CD4-positive, alpha-beta T cell (primary cell): ENCODE measurements around the gene TM4SF4. TPM values are rescaled to one million over a fixed set of nuclear protein-coding genes. Genes with fewer than 3 reads are reported as not detected.

Experiments
- ATAC-seq: fragments of 200-7000 bp; cut with Tn5 transposase; one replicate; pipeline ENCODE4 v1.10.0; 2022; ENCODE audit warnings: mild to moderate bottlenecking; ENCODE audit not compliant: poor library complexity
- CTCF ChIA-PET: fragments of 350-600 bp; sonication (Branson Sonifier 250); formaldehyde crosslinking; loops from one replicate; lab custom pipeline; 2021; ENCODE audit warnings: antibody characterized with exemption, inconsistent platforms; lab: Charles Lee
- POLR2A ChIA-PET: fragments of 350-600 bp; sonication (Branson Sonifier 250); formaldehyde crosslinking; loops from one replicate; lab custom pipeline; 2021; ENCODE audit warnings: antibody characterized with exemption, inconsistent platforms; lab: Charles Lee
- DNase-seq, 14 experiments: peaks; one replicate each; pipeline ENCODE4 v3.0.0-alpha.2; 2013 to 2020; ENCODE audit warnings: mixed read lengths in 2 of 14
- H3K27ac ChIP-seq, 2 donors: one replicate each; pipeline versions ENCODE4 v1.5.1 to v1.7.0; 2013; ENCODE audit warnings: low read length in 2 of 2, low read depth in 1 of 2, mild to moderate bottlenecking in 1 of 2
- H3K27me3 ChIP-seq, 2 experiments: 1 replicate in 1 of 2; 2 replicates in 1 of 2; pipeline versions ENCODE4 v1.6.1 to v1.7.0; 2013; ENCODE audit warnings: low read length in 2 of 2, control low read depth in 1 of 2, mild to moderate bottlenecking in 1 of 2, moderate library complexity in 1 of 2; ENCODE audit not compliant: insufficient read depth in 2 of 2, control insufficient read depth in 1 of 2
- H3K36me3 ChIP-seq: one replicate; pipeline ENCODE4 v1.6.1; 2013; ENCODE audit warnings: low read length, control low read depth; ENCODE audit not compliant: insufficient read depth
- H3K4me1 ChIP-seq: one replicate; pipeline ENCODE4 v1.6.1; 2013; ENCODE audit warnings: low read length, control low read depth; ENCODE audit not compliant: insufficient read depth
- H3K4me3 ChIP-seq: one replicate; pipeline ENCODE4 v1.5.1; 2013; ENCODE audit warnings: mild to moderate bottlenecking, low read length, moderate library complexity
- H3K9me3 ChIP-seq, 2 experiments: 1 replicate in 1 of 2; 2 replicates in 1 of 2; pipeline versions ENCODE4 v1.6.1 to v1.7.0; 2013; ENCODE audit warnings: low read length in 2 of 2, mild to moderate bottlenecking in 2 of 2, control low read depth in 1 of 2, moderate library complexity in 1 of 2; ENCODE audit not compliant: control insufficient read depth in 1 of 2, insufficient read depth in 1 of 2
- H3K27ac Mint-ChIP-seq: one replicate; pipeline ENCODE4 v1.8.0; 2020; ENCODE audit warnings: mixed read lengths
- H3K27me3 Mint-ChIP-seq: one replicate; pipeline ENCODE4 v1.8.0; 2021; ENCODE audit warnings: mixed read lengths
- H3K36me3 Mint-ChIP-seq: one replicate; pipeline ENCODE4 v1.8.0; 2021; ENCODE audit warnings: low read depth, mixed read lengths
- H3K4me1 Mint-ChIP-seq: one replicate; pipeline ENCODE4 v1.8.0; 2021; ENCODE audit warnings: low read depth, mixed read lengths
- H3K4me3 Mint-ChIP-seq: one replicate; pipeline ENCODE4 v1.8.0; 2020; ENCODE audit warnings: mild to moderate bottlenecking, mixed read lengths
- H3K9me3 Mint-ChIP-seq: one replicate; pipeline ENCODE4 v1.8.0; 2020; ENCODE audit warnings: mixed read lengths
- CTCF ChIP-seq: fragments of 200-600 bp; IDR thresholded peaks from one replicate; pipeline ENCODE4 v1.8.0; 2022; ENCODE audit warnings: antibody characterized with exemption, mild to moderate bottlenecking
- intact Hi-C, 2 experiments: fragments of 100-400 bp; cut with DNase I in 1 of 2; cut with micrococcal nuclease in 1 of 2; formaldehyde crosslinking; loops; one replicate each; pipeline versions ENCODE4 v1.15.1 to v1.9.0; 2023 to 2025; cut with DNase I, micrococcal nuclease
- total RNA-seq, 174 experiments: library from RNA in 2 of 174; stranded (reverse) in 2 of 174; gene quantifications; one replicate each; pipeline ENCODE4 v1.2.3 and lab custom pipeline; 2021 to 2026

TM4SF4 gene
- total RNA-seq, 2 experiments from 2014 or later: not detected

- H3K9me3 Mint-ChIP-seq: no peaks in the 10 kb centered on the region
- no peak overlapping the region for H3K4me3 Mint-ChIP-seq
- ATAC-seq (no peak), DNase-seq (no peak)
- Histone ChIP-seq H3K9me3 (no peaks in the 10 kb centered on the region), H3K4me1 (no peaks in the 10 kb centered on the region), H3K27me3 (peaks cover 4 to 5% of the 10 kb centered on the region in 2 experiments), H3K36me3 (no peaks in the 10 kb centered on the region), H3K27ac (no peak overlapping the region), H3K4me3 (no peak overlapping the region)
- H3K4me1 Mint-ChIP-seq: no peaks in the 10 kb centered on the region
- ChIA-PET POLR2A (no interaction called here), CTCF (no interaction called here)
- no peak overlapping the region for H3K27ac Mint-ChIP-seq
- TF ChIP-seq CTCF: no peak
- H3K27me3 Mint-ChIP-seq: peaks cover 36% of the 10 kb centered on the region
- intact Hi-C loops: no loop called here
- no peaks in the 10 kb centered on the region for H3K36me3 Mint-ChIP-seq
These were observed 19.0 kb downstream of the TM4SF4 start for GRCh38 chr3:149493315-149494021.

- H3K9me3 ChIP-seq: no peaks in the 10 kb centered on the region
- H3K27ac ChIP-seq: no peak overlapping the region
- peaks cover 4 to 5% of the 10 kb centered on the region in 2 experiments for H3K27me3 ChIP-seq
- H3K27ac Mint-ChIP-seq: no peak overlapping the region
- no peak overlapping the region for H3K4me3 ChIP-seq
- DNase-seq: peak in 4 of 14 experiments; percentile 2 to 51 (median 35)
- TF ChIP-seq CTCF: no peak
- H3K27me3 Mint-ChIP-seq: peaks cover 36% of the 10 kb centered on the region
- no peaks in the 10 kb centered on the region for H3K9me3 Mint-ChIP-seq
- ChIA-PET POLR2A (no interaction called here), CTCF (no interaction called here)
- no peaks in the 10 kb centered on the region for H3K36me3 ChIP-seq
- H3K4me1 ChIP-seq: no peaks in the 10 kb centered on the region
- no peak overlapping the region for H3K4me3 Mint-ChIP-seq
- intact Hi-C loops: no loop called here
- no peak for ATAC-seq
- H3K4me1 Mint-ChIP-seq: no peaks in the 10 kb centered on the region
- H3K36me3 Mint-ChIP-seq: no peaks in the 10 kb centered on the region
These were observed 19.7 kb downstream of the TM4SF4 start for GRCh38 chr3:149494022-149494758.

DNA sequence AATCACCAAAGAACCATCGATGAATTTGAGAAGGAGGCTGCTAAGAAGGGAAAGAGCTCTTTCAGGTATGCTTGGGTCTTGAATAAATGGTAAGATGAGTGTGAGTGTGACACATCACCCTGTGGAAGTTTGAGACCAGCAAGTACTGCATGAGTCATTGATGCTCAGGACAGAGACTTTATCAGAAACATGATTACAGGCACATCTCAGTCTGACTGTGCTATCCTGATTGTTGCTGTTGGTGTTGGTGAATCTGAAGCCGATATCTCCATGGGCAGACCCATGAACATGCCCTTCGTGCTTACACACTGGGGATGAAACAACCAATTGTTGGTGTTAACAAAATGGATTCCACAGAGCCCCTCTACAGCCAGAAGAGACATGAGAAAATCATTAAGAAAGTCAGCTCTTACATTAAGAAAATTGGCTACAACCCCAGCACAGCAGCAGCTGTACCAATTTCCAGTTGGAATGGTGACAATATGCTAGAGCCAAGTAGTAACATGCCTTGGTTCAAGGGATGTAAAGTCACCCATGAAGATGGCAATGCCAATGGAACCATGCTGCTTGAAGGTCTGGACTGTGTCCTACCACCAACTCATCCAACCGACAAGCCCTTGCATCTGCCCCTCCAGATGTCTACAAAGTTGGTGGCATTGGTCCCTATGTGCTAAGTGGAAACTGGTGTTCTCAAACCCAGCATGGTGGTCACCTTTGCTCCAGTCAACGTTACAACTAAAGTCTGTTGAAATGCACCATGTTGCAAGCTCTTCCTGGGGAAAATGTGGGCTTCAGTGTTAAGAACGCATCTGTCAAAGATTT lies 20.5 kb downstream of the TM4SF4 start:
- no peak for ATAC-seq
- H3K27ac Mint-ChIP-seq: no peak overlapping the region

More for the DNA sequence above, 20.5 kb downstream of the TM4SF4 start:
- Histone ChIP-seq H3K27ac (no peak overlapping the region), H3K9me3 (no peaks in the 10 kb centered on the region), H3K4me1 (no peaks in the 10 kb centered on the region), H3K27me3 (peaks cover 4 to 5% of the 10 kb centered on the region in 2 experiments), H3K36me3 (no peaks in the 10 kb centered on the region), H3K4me3 (no peak overlapping the region)
- peak in 2 of 14 experiments; percentile 17 to 23 for DNase-seq
- ChIA-PET CTCF (no interaction called here), POLR2A (no interaction called here)
- peaks cover 36% of the 10 kb centered on the region for H3K27me3 Mint-ChIP-seq
- H3K4me3 Mint-ChIP-seq: no peak overlapping the region
- TF ChIP-seq CTCF: no peak
- no peaks in the 10 kb centered on the region for H3K4me1 Mint-ChIP-seq
- H3K9me3 Mint-ChIP-seq: no peaks in the 10 kb centered on the region
- no peaks in the 10 kb centered on the region for H3K36me3 Mint-ChIP-seq
- intact Hi-C loops: no loop called here
